ENCODE data around the gene SPOCD1.

DNA sequence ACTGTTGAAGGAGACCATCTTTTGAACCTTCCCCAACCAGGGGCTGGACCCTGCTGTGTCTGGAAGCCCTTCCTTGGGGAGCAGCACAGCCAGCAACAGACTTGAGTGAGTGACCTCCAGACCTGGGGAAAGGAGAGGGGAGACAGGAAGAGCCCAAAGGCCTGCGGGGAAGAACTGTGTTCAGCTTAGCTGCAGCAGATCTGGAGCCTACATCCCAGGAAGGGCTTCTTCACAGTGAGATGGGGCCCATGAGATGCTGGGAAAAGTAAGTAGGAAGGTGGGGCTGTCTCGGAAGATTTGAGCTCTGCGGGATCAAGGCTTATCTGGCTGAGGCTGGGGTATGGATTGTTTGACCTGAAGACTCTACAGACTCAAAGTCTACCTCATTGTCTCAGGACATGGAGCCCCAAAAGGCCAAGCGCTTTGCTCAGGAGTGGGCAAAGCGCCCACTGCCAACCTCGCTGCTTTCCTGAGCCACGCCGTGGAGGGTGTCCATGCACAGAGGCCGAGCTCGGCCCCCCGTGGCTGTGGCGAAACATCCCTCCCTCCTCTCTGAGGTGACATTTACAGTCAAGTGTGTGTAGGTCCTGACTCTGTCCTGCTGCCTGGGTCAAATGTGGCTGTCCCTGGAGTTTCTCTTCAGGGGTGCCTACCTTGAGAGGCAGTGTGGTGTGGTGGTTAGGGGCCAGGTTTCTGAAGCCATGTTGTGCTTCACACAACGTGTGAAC, 24.5 kb downstream of the SPOCD1 start:
- TF ChIP-seq YY1 (tag by site-specific recombination; IDR thresholded peaks at IDR 0.05) = no peak
- no peak for TF ChIP-seq ZNF10 (tag by site-specific recombination; IDR thresholded peaks at IDR 0.05)
- TF ChIP-seq, protein P1, sequence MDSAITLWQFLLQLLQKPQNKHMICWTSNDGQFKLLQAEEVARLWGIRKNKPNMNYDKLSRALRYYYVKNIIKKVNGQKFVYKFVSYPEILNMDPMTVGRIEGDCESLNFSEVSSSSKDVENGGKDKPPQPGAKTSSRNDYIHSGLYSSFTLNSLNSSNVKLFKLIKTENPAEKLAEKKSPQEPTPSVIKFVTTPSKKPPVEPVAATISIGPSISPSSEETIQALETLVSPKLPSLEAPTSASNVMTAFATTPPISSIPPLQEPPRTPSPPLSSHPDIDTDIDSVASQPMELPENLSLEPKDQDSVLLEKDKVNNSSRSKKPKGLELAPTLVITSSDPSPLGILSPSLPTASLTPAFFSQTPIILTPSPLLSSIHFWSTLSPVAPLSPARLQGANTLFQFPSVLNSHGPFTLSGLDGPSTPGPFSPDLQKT (IDR thresholded peaks at IDR 0.05; ENCODE audit: borderline replicate concordance, low read depth, low read length) = no peak

Data from HEK293 (cell line).